Neural cell (in vitro differentiated cells): ENCODE measurements around the gene SRPX. TPM values are rescaled to one million over a fixed set of nuclear protein-coding genes. Genes with fewer than 3 reads are reported as not detected.

Experiments used
- H2AFZ ChIP-seq: fragments of 200-600, 300-800 bp; sonication (generic), shearing (Covaris generic); 2 replicates; pipeline ENCODE4 v1.6.0; 2014; ENCODE audit warnings: low read depth, mild to moderate bottlenecking, antibody characterized with exemption, low read length, moderate library complexity
- H3F3A ChIP-seq: fragments of 200-600 bp; shearing (Covaris generic); 2 replicates; pipeline ENCODE4 v1.6.1; 2016; ENCODE audit warnings: mild to moderate bottlenecking, moderate library complexity, mixed read lengths, antibody characterized with exemption, low read length; ENCODE audit not compliant: insufficient read depth, poor library complexity, severe bottlenecking
- H3K27ac ChIP-seq: fragments of 200-600, 300-800 bp; sonication (generic), shearing (Covaris generic); 2 replicates; pipeline ENCODE4 v1.5.1; 2014; ENCODE audit warnings: mild to moderate bottlenecking, low read length, moderate library complexity
- H3K27me3 ChIP-seq: fragments of 300-800, 200-600 bp; sonication (generic), shearing (Covaris generic); 2 replicates; pipeline ENCODE4 v1.6.0; 2014; ENCODE audit warnings: mild to moderate bottlenecking, low read depth, low read length, moderate library complexity; ENCODE audit not compliant: insufficient read depth
- H3K36me3 ChIP-seq: fragments of 300-800, 200-600 bp; sonication (generic), shearing (Covaris generic); 2 replicates; pipeline ENCODE4 v1.5.1; 2014; ENCODE audit warnings: mild to moderate bottlenecking, antibody characterized with exemption, low read length, moderate library complexity; ENCODE audit not compliant: insufficient read depth
- H3K4me2 ChIP-seq: fragments of 300-800, 200-600 bp; sonication (generic), shearing (Covaris generic); 2 replicates; pipeline ENCODE4 v1.6.0; 2014; ENCODE audit warnings: mild to moderate bottlenecking, low read length
- H3K4me3 ChIP-seq: fragments of 300-800, 200-600 bp; sonication (generic), shearing (Covaris generic); 2 replicates; pipeline ENCODE4 v1.5.1; 2014; ENCODE audit warnings: mild to moderate bottlenecking, low read length, moderate library complexity
- H3K79me2 ChIP-seq: fragments of 200-600 bp; shearing (Covaris generic); replicated peaks from 2 replicates; pipeline ENCODE4 v1.6.0; 2014; ENCODE audit warnings: mild to moderate bottlenecking, low read length, moderate library complexity; ENCODE audit not compliant: insufficient read depth
- H3K9ac ChIP-seq: fragments of 300-800, 200-600 bp; sonication (generic), shearing (Covaris generic); 2 replicates; pipeline ENCODE4 v1.6.1; 2016; ENCODE audit warnings: mild to moderate bottlenecking, low read length, mixed read lengths
- H3K9me2 ChIP-seq: fragments of 200-600 bp; shearing (Covaris generic); 2 replicates; pipeline ENCODE4 v1.6.1; 2016; ENCODE audit warnings: mild to moderate bottlenecking, low read length, mixed read lengths; ENCODE audit not compliant: insufficient read depth
- H3K9me3 ChIP-seq: fragments of 200-600, 300-800 bp; sonication (generic), shearing (Covaris generic); 2 replicates; pipeline ENCODE4 v1.6.1; 2016; ENCODE audit warnings: mild to moderate bottlenecking, mixed run types, low read length, moderate library complexity, mixed read lengths
- H4K20me1 ChIP-seq: fragments of 200-600 bp; shearing (Covaris generic); 2 replicates; pipeline ENCODE4 v1.6.1; 2016; ENCODE audit warnings: mild to moderate bottlenecking, mixed run types; ENCODE audit not compliant: insufficient read depth
- EP300 ChIP-seq: fragments of 450-650 bp; conservative IDR thresholded peaks from 2 replicates; pipeline ENCODE4 v1.6.1; 2014; ENCODE audit warnings: antibody characterized with exemption, mild to moderate bottlenecking, moderate library complexity; ENCODE audit not compliant: poor library complexity, severe bottlenecking
- EZH2 ChIP-seq: fragments of 200-600, 300-800 bp; shearing (Covaris generic), sonication (generic); IDR thresholded peaks from 2 replicates; pipeline ENCODE4 v1.6.1; 2014; ENCODE audit warnings: antibody characterized with exemption, low read length, borderline replicate concordance, mild to moderate bottlenecking; ENCODE audit not compliant: insufficient read depth, poor library complexity, severe bottlenecking
- MXI1 ChIP-seq: fragments of 450-650 bp; conservative IDR thresholded peaks from 2 replicates; pipeline ENCODE4 v1.6.1; 2014; ENCODE audit warnings: antibody characterized with exemption, mild to moderate bottlenecking; ENCODE audit not compliant: poor library complexity, severe bottlenecking
- POLR2AphosphoS5 ChIP-seq: IDR thresholded peaks from 2 replicates; pipeline ENCODE4 v1.6.1; 2012
- RAD21 ChIP-seq: fragments of 450-650 bp; conservative IDR thresholded peaks from 2 replicates; pipeline ENCODE4 v1.6.1; 2014; ENCODE audit warnings: antibody characterized with exemption, mild to moderate bottlenecking, moderate library complexity
- SMC3 ChIP-seq: fragments of 450-650 bp; conservative IDR thresholded peaks from 2 replicates; pipeline ENCODE4 v1.6.1; 2014; ENCODE audit warnings: antibody characterized with exemption, mild to moderate bottlenecking, moderate library complexity; ENCODE audit not compliant: poor library complexity
- TAF1 ChIP-seq: IDR thresholded peaks from 2 replicates; pipeline ENCODE4 v1.6.1; 2012; ENCODE audit warnings: low read depth
- polyA plus RNA-seq: library from polyadenylated mRNA; depleted of rRNA; stranded (reverse); fragments of >200 nt; gene quantifications from 2 replicates; pipeline ENCODE4 v1.2.3, GENCODE V29; 2014
- TF ChIP-seq, protein P1 (sequence below): fragments of 450-650 bp; IDR thresholded peaks from 2 replicates; pipeline ENCODE4 v1.5.1; 2014; ENCODE audit warnings: antibody characterized with exemption, mild to moderate bottlenecking, moderate library complexity; ENCODE audit not compliant: poor library complexity, severe bottlenecking
- TF ChIP-seq, protein P2 (sequence below): IDR thresholded peaks from 2 replicates; pipeline ENCODE4 v1.6.1; 2012; ENCODE audit warnings: borderline replicate concordance

SRPX gene
- polyA plus RNA-seq, 1 donor from 2014 or later, result 0.52 TPM

- H3K4me2 ChIP-seq, result no peak overlapping the region
- no peaks in the 10 kb centered on the region for H3K9me3 ChIP-seq
- TF ChIP-seq RAD21 (no peak), POLR2AphosphoS5 (no peak)
- no peaks in the 10 kb centered on the region for H3K9me2 ChIP-seq
- no peaks in the 10 kb centered on the region for H3F3A ChIP-seq
- H3K9ac ChIP-seq, result no peak overlapping the region
- no peak overlapping the region for H2AFZ ChIP-seq
- no peaks in the 10 kb centered on the region for H3K36me3 ChIP-seq
- no peaks in the 10 kb centered on the region for H3K79me2 ChIP-seq
- no peak overlapping the region for H3K27ac ChIP-seq
- no peak overlapping the region for H3K4me3 ChIP-seq
- no peaks in the 10 kb centered on the region for H3K27me3 ChIP-seq
- no peaks in the 10 kb centered on the region for H4K20me1 ChIP-seq
Observed at GRCh38 chrX:38247051-38247450, 26.4 kb upstream of the SRPX start.

DNA sequence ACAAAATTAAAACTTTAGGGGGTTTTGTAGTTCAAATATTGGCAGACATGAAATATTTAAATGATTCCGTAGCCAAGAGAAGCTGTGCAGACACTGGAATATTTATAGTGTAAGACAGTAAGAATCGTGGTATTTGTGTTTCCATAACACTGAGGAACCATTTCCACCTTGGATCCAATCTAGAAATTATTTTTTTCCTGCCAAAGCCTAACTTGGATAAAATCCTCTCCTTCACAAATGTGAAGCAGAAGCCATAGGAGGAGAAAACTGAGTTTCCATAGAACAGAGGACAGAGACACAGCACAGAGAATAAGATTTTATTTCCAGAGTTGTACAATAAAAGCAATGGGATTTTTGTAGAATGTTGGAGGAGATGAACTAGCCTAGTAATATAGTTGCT lies 19.9 kb upstream of the SRPX start:
- TF ChIP-seq SMC3 (no peak), EP300 (no peak), POLR2AphosphoS5 (no peak), MXI1 (no peak), RAD21 (no peak), EZH2 (no peak), TAF1 (no peak)
- TF ChIP-seq, protein P1, sequence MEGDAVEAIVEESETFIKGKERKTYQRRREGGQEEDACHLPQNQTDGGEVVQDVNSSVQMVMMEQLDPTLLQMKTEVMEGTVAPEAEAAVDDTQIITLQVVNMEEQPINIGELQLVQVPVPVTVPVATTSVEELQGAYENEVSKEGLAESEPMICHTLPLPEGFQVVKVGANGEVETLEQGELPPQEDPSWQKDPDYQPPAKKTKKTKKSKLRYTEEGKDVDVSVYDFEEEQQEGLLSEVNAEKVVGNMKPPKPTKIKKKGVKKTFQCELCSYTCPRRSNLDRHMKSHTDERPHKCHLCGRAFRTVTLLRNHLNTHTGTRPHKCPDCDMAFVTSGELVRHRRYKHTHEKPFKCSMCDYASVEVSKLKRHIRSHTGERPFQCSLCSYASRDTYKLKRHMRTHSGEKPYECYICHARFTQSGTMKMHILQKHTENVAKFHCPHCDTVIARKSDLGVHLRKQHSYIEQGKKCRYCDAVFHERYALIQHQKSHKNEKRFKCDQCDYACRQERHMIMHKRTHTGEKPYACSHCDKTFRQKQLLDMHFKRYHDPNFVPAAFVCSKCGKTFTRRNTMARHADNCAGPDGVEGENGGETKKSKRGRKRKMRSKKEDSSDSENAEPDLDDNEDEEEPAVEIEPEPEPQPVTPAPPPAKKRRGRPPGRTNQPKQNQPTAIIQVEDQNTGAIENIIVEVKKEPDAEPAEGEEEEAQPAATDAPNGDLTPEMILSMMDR, result no peak
- TF ChIP-seq, protein P2, sequence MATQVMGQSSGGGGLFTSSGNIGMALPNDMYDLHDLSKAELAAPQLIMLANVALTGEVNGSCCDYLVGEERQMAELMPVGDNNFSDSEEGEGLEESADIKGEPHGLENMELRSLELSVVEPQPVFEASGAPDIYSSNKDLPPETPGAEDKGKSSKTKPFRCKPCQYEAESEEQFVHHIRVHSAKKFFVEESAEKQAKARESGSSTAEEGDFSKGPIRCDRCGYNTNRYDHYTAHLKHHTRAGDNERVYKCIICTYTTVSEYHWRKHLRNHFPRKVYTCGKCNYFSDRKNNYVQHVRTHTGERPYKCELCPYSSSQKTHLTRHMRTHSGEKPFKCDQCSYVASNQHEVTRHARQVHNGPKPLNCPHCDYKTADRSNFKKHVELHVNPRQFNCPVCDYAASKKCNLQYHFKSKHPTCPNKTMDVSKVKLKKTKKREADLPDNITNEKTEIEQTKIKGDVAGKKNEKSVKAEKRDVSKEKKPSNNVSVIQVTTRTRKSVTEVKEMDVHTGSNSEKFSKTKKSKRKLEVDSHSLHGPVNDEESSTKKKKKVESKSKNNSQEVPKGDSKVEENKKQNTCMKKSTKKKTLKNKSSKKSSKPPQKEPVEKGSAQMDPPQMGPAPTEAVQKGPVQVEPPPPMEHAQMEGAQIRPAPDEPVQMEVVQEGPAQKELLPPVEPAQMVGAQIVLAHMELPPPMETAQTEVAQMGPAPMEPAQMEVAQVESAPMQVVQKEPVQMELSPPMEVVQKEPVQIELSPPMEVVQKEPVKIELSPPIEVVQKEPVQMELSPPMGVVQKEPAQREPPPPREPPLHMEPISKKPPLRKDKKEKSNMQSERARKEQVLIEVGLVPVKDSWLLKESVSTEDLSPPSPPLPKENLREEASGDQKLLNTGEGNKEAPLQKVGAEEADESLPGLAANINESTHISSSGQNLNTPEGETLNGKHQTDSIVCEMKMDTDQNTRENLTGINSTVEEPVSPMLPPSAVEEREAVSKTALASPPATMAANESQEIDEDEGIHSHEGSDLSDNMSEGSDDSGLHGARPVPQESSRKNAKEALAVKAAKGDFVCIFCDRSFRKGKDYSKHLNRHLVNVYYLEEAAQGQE, result no peak

More for the DNA sequence above, 19.9 kb upstream of the SRPX start:
- Histone ChIP-seq H3K4me2 (no peak overlapping the region), H3K27ac (no peak overlapping the region), H3F3A (no peaks in the 10 kb centered on the region), H3K27me3 (no peaks in the 10 kb centered on the region), H3K36me3 (no peaks in the 10 kb centered on the region), H3K79me2 (no peaks in the 10 kb centered on the region), H2AFZ (no peak overlapping the region), H3K9me2 (no peaks in the 10 kb centered on the region), H3K4me3 (no peak overlapping the region), H3K9me3 (no peaks in the 10 kb centered on the region), H3K9ac (no peak overlapping the region), H4K20me1 (no peaks in the 10 kb centered on the region)
